Keratinocyte (primary cell): ENCODE results near the gene TEX55. TPM values are rescaled to one million over a fixed set of nuclear protein-coding genes. Genes with fewer than 3 reads are reported as not detected.

ENCODE experiments used
- DNase-seq: peaks from one replicate; pipeline ENCODE4 v3.0.0-alpha.2; 2011; ENCODE audit warnings: low read depth, missing footprints, low spot score
- FAIRE-seq: peaks from 2 replicates; lab custom pipeline; 2011; peaks lifted over from hg19 to GRCh38; lab: Jason Lieb, UNC
- H2AFZ ChIP-seq: 2 replicates; pipeline ENCODE4 v1.6.0; 2012; ENCODE audit warnings: low read length, control low read depth, inconsistent platforms; ENCODE audit not compliant: control insufficient read depth
- H3K27ac ChIP-seq: 2 replicates; pipeline ENCODE4 v1.5.1; 2011; ENCODE audit warnings: low read length; ENCODE audit not compliant: control insufficient read depth, insufficient read depth
- H3K27me3 ChIP-seq: 3 replicates; pipeline ENCODE4 v1.6.0; 2011; ENCODE audit warnings: low read length; ENCODE audit not compliant: control insufficient read depth, insufficient read depth; ENCODE audit errors: extremely low read depth
- H3K36me3 ChIP-seq, 2 experiments: 2 replicates in 1 of 2; 3 replicates in 1 of 2; pipeline ENCODE4 v1.5.1; 2011; ENCODE audit warnings: low read length in 2 of 2, mild to moderate bottlenecking in 1 of 2; ENCODE audit not compliant: control insufficient read depth in 2 of 2, insufficient read depth in 2 of 2; ENCODE audit errors: extremely low read depth in 1 of 2
- H3K4me1 ChIP-seq: 3 replicates; pipeline ENCODE4 v1.5.1; 2011; ENCODE audit warnings: low read length; ENCODE audit not compliant: control insufficient read depth, insufficient read depth; ENCODE audit errors: extremely low read depth
- H3K4me2 ChIP-seq: 3 replicates; pipeline ENCODE4 v1.6.0; 2011; ENCODE audit warnings: low read depth, low read length; ENCODE audit not compliant: control insufficient read depth, insufficient read depth; ENCODE audit errors: extremely low read depth
- H3K4me3 ChIP-seq, 3 experiments: fragments of 200-600 bp in 1 of 3; sonication (generic) in 1 of 3; 2 replicates in 2 of 3; 3 replicates in 1 of 3; pipeline ENCODE4 v1.5.1; 2011 to 2016; ENCODE audit warnings: low read length in 3 of 3, mild to moderate bottlenecking in 3 of 3, control low read depth in 2 of 3, inconsistent platforms in 1 of 3, low read depth in 1 of 3, mixed read lengths in 1 of 3, mixed run types in 1 of 3, moderate library complexity in 1 of 3; ENCODE audit not compliant: control insufficient read depth in 2 of 3, insufficient read depth in 2 of 3; ENCODE audit errors: extremely low read depth in 1 of 3
- H3K79me2 ChIP-seq: 2 replicates; pipeline ENCODE4 v1.6.0; 2012; ENCODE audit warnings: low read length; ENCODE audit not compliant: control insufficient read depth, insufficient read depth
- H3K9ac ChIP-seq: 3 replicates; pipeline ENCODE4 v1.6.0; 2011; ENCODE audit warnings: low read length; ENCODE audit not compliant: control insufficient read depth, insufficient read depth; ENCODE audit errors: extremely low read depth
- H3K9me1 ChIP-seq: 3 replicates; pipeline ENCODE4 v1.6.0; 2011; ENCODE audit warnings: low read length; ENCODE audit not compliant: control insufficient read depth, insufficient read depth; ENCODE audit errors: extremely low read depth
- H3K9me3 ChIP-seq: 2 replicates; pipeline ENCODE4 v1.5.1; 2012; ENCODE audit warnings: low read depth, low read length; ENCODE audit not compliant: control insufficient read depth
- H4K20me1 ChIP-seq: 3 replicates; pipeline ENCODE4 v1.6.0; 2011; ENCODE audit warnings: low read length; ENCODE audit not compliant: control insufficient read depth, insufficient read depth; ENCODE audit errors: extremely low read depth
- CTCF ChIP-seq, 3 experiments: IDR thresholded peaks in 1 of 3; conservative IDR thresholded peaks in 1 of 3; optimal IDR thresholded peaks in 1 of 3; 2 replicates in 2 of 3; 3 replicates in 1 of 3; pipeline versions ENCODE3 to v1.5.1; 2011; ENCODE audit warnings: low read length in 3 of 3, mild to moderate bottlenecking in 3 of 3, moderate library complexity in 2 of 3, control low read depth in 1 of 3, inconsistent platforms in 1 of 3; ENCODE audit not compliant: insufficient read depth in 2 of 3; ENCODE audit errors: extremely low read depth in 1 of 3
- EZH2 ChIP-seq: IDR thresholded peaks from one replicate; pipeline ENCODE4 v1.6.1; 2012; ENCODE audit warnings: inconsistent platforms, mild to moderate bottlenecking, low read length, moderate library complexity
- dilution Hi-C: fragments of 300-500 bp; cut with MboI; formaldehyde crosslinking; loops from one replicate; pipeline ENCODE4 v1.7.0; 2020; ENCODE audit warnings: low sequenced_read_pairs; ENCODE audit not compliant: extremely low pct_ligation_motif_present
- polyA plus RNA-seq, 5 experiments: library from polyadenylated mRNA; depleted of rRNA in 3 of 5; stranded (reverse) in 3 of 5; stranded (forward) in 1 of 5; unstranded in 1 of 5; fragments of >200 nt; gene quantifications; 1 replicate in 1 of 5; 2 replicates in 3 of 5; 3 replicates in 1 of 5; pipeline versions ENCODE4 v1.2.1 to v1.2.3, GENCODE V29; 2011 to 2012; ENCODE audit warnings: missing spikeins in 2 of 5, low read depth in 1 of 5, low replicate concordance in 1 of 5

The TEX55 gene
- polyA plus RNA-seq, 1 donor (not counting 4 experiments of a cell fraction or from before 2014, with no cell fraction given): not detected

- no peaks in the 10 kb centered on the region for H4K20me1 ChIP-seq
- no peak overlapping the region for H3K27ac ChIP-seq
- peak overlapping the region; percentile 40 for H2AFZ ChIP-seq
- TF ChIP-seq EZH2 (no peak), CTCF (optimal IDR thresholded peaks at IDR 0.05 in 1 of 3, IDR thresholded peaks at IDR 0.05 in 1 of 3, conservative IDR thresholded peaks at IDR 0.05 in 1 of 3; ENCODE audit: extremely low read depth in 1 of 3, insufficient read depth in 2 of 3, low read length in 3 of 3) (no peak)
- no peak overlapping the region for H3K9ac ChIP-seq
- H3K9me1 ChIP-seq: no peaks in the 10 kb centered on the region
- H3K4me3 ChIP-seq: no peak overlapping the region
- no peaks in the 10 kb centered on the region for H3K79me2 ChIP-seq
- H3K4me1 ChIP-seq: peaks cover 26% of the 10 kb centered on the region
- no peak overlapping the region for H3K4me2 ChIP-seq
- H3K36me3 ChIP-seq: no peaks in the 10 kb centered on the region
- H3K27me3 ChIP-seq: no peaks in the 10 kb centered on the region
- H3K9me3 ChIP-seq: no peaks in the 10 kb centered on the region
- dilution Hi-C loops: no loop called here
- FAIRE-seq (peak; percentile 51), DNase-seq (no peak)
Measured at GRCh38 chr3:119194237-119195150, 48.5 kb downstream of the TEX55 start.

GRCh38 chr3:119195151-119195476 lies 49.1 kb downstream of the TEX55 start:
- Histone ChIP-seq H3K36me3 (no peaks in the 10 kb centered on the region), H3K4me2 (no peak overlapping the region), H3K4me1 (peaks cover 26% of the 10 kb centered on the region), H3K9me3 (no peaks in the 10 kb centered on the region), H3K27me3 (no peaks in the 10 kb centered on the region), H3K4me3 (no peak overlapping the region), H3K27ac (no peak overlapping the region), H3K79me2 (no peaks in the 10 kb centered on the region), H4K20me1 (no peaks in the 10 kb centered on the region), H3K9me1 (no peaks in the 10 kb centered on the region), H2AFZ (no peak overlapping the region), H3K9ac (no peak overlapping the region)
- no peak for FAIRE-seq
- TF ChIP-seq CTCF (optimal IDR thresholded peaks at IDR 0.05 in 1 of 3, IDR thresholded peaks at IDR 0.05 in 1 of 3, conservative IDR thresholded peaks at IDR 0.05 in 1 of 3; ENCODE audit: extremely low read depth in 1 of 3, insufficient read depth in 2 of 3, low read length in 3 of 3) (no peak), EZH2 (no peak)
- no peak for DNase-seq
- dilution Hi-C loops: no loop called here
